ENCODE results near the gene CDC14B.

DNA sequence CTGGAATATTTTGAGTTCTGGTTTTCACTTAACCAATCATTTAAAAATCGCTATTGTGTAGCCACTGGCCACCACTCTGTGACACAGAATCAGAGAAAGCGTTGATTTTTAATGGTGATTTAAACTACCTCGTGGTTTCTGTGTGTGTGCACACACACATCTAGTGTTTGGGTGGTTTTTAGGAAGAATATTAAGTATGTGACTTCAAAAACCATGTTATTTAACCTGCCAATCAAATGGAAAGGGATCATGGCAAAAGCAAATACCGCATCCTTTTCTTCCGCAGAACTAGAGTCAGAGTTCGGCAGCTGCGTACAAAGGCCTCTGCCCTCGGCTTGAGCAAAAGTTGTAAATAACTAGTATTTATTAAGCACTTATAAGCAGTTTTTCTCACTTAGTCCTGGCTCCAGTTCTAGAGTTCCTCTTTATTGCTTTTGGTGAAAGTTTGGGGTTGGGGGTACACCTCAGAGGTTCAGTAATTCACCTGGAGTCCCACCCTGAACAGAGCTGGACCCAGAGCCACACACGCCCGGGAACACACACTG is 129.0 kb downstream of the CDC14B start:
- TF ChIP-seq, protein P1, sequence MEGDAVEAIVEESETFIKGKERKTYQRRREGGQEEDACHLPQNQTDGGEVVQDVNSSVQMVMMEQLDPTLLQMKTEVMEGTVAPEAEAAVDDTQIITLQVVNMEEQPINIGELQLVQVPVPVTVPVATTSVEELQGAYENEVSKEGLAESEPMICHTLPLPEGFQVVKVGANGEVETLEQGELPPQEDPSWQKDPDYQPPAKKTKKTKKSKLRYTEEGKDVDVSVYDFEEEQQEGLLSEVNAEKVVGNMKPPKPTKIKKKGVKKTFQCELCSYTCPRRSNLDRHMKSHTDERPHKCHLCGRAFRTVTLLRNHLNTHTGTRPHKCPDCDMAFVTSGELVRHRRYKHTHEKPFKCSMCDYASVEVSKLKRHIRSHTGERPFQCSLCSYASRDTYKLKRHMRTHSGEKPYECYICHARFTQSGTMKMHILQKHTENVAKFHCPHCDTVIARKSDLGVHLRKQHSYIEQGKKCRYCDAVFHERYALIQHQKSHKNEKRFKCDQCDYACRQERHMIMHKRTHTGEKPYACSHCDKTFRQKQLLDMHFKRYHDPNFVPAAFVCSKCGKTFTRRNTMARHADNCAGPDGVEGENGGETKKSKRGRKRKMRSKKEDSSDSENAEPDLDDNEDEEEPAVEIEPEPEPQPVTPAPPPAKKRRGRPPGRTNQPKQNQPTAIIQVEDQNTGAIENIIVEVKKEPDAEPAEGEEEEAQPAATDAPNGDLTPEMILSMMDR (IDR thresholded peaks at IDR 0.05) = no peak
- no peak for TF ChIP-seq POLR2A (IDR thresholded peaks at IDR 0.05)
